Forelimb muscle (tissue), 1 donor: ENCODE measurements around the gene PPL. TPM values are rescaled to one million over a fixed set of nuclear protein-coding genes. Genes with fewer than 3 reads are reported as not detected.
A peak's percentile ranks its signal among the peaks of the same experiment; 100 is the strongest.

ENCODE experiments used
- DNase-seq: peaks from one replicate; pipeline ENCODE4 v3.0.0-alpha.2; 2013; ENCODE audit warnings: low read depth
- polyA plus RNA-seq: library from polyadenylated mRNA; unstranded; fragments of 120-200 nt; gene quantifications from one replicate; pipeline ENCODE4 v1.2.1, GENCODE V29; 2013; ENCODE audit not compliant: insufficient read length

Gene PPL
- polyA plus RNA-seq, 1 donor = 1.1 TPM

DNA sequence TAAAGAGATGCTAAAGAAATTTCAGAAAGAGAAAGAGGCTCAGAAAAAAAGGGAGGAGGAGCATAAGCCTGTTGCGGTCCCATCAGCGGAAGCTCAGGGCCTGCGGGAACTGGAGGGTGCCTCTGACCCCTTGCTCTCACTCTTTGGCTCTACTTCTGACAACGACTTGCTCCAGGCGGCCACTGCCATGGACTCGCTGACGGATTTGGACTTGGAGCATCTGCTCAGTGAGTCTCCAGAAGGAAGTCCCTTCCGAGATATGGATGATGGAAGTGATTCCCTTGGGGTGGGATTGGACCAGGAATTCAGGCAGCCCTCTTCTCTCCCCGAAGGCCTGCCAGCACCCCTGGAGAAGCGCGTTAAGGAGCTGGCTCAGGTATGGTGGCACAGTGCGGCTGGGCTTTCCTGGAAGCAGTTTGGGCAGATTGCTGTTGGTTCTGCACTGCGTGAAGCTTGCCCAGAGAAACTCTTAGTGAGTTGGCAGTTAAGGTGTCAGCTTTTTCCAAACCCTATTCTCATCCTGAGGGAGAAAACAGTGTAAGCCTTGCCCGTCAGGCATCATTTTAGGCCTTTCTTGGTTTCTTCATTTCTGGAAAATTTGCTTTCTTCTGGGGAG is 76.1 kb downstream of the PPL start:
- no peak for DNase-seq

DNA sequence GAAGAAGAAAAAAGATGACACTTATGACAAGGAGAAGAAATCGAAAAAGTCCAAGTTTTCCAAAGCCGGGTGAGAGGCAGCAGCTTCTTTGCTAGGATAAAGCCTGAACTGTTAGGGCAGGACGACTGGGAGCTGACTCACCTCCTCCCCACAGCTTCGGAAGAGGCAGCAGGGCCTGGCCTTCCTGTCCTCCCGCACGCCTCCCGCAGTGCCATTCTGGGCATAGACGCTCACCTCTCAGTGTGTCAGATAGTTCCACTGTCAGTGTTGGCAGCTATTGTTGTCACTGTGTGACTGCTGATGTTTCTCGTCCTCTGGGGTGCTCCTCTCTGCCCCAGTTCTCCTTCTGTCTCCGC is 77.1 kb downstream of the PPL start:
- no peak for DNase-seq

DNA sequence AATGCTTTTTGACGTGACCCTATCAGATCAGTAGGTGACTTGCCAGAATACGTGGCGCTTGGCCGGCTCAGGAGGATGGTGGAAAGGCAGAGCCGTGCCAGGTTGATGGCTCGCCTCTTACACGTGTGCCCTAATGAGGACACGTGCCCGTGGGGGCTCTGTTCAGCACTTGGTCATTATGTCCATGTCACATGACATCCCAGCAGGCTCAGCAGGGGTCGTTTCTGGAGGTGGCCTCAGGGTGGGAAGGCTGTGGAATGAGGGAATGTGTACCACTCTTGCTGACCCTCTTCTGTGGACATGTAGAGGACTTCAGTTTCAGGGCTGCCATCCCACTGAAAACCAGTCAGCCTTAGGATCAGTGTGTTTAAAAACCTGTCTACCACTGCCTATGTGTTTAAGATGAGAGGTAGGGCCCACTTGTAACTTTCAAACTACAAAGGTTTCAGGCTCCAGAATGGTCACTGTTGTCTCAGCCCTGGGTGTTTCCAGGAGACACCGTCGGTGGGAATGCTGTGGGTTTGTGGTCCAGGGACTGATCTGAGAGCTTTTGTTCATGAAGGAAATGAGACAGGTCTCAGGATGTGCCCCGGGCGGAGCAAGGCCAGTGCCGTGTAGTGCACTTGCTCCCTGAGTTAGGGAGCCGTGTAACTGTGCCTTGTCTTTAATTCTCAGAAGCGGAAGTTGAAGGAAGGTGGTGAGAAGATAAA is 77.6 kb downstream of the PPL start:
- no peak for DNase-seq

DNA sequence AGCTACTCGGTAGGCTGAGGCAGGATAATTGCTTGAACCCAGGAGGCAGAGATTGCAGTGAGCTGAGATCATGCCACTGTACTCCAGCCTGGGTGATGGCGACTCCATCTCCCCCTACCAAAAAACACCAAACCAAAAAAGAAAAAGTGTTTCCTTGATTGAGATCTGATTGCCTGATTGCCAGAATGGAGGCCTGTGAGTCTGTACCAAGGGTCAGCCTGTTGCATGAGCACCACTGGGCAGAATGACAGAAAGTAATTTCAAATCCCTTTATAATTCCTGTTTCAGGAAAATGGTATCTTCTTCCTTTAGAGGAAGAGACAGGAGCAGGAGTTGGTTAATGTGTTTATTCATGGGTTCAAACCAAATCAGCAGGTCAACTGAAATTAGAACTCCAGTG is 81.1 kb downstream of the PPL start:
- no peak for DNase-seq

DNA sequence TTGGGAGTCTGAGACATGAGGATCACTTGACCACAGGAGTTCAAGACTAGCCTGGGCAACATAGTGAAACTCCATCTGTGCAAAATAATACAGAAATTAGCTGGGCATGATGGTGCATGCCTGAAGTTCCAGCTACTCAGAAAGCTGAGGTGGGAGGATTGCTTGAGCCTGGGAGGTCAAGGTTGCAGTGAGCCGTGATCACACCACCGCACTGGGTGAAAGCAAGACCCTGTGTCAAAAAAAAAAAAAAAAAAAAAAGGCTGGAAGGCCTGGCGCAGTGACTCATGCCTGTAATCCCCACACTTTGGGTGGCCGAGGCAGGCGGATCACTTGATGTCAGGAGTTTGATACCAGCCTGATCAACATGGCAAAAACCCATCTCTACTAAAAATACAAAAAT is 81.6 kb downstream of the PPL start:
- no peak for DNase-seq

DNA sequence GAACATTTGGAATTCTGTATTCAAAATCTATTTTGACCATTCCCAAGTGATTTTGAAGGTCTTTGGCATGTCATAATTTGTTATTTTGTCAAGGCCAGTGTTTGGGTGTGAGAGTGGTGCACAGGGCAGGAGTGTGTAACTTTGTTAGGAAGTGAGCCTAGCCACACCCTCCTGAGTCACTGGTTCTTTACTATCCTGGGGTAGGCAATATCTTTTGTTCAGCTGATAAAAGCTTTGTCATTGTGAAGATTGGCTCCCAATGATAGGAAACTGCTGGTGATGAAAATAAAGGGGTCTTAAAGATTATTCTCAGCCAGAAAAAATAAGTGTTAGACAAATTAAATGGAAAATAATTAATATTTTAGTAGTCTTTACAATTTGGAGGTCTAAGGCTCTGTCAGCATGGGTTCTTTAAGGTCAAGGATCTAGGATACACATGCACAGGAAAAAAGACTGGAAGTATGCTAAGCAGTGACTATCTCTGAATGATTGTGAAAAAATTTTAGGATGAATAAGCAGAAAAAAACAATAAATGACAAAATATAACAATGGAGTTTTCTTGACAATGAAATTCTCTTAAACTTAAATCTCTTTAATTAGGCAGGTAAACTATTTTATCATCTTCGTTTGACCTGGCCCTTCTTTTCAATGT is 84.6 kb downstream of the PPL start:
- DNase-seq = no peak

DNA sequence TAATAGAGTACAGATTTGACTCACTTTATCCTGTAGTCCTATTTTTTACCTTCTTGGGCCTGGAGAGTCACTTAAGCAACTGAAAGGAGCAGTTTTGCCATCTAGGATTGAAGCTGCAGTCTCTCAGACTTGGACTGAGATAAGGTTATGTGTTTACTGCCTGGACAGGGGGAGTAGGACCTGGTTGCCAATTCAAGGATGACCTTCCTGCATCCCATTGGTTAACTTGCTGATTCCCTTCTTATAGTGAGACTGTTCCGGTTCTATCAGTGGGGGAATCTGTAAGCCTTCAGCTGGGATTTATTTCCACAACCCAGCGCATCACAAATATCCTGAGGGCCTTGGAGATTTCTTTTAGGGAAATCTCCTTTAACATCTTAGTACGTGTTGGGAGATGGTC is 86.7 kb downstream of the PPL start:
- DNase-seq = no peak

DNA sequence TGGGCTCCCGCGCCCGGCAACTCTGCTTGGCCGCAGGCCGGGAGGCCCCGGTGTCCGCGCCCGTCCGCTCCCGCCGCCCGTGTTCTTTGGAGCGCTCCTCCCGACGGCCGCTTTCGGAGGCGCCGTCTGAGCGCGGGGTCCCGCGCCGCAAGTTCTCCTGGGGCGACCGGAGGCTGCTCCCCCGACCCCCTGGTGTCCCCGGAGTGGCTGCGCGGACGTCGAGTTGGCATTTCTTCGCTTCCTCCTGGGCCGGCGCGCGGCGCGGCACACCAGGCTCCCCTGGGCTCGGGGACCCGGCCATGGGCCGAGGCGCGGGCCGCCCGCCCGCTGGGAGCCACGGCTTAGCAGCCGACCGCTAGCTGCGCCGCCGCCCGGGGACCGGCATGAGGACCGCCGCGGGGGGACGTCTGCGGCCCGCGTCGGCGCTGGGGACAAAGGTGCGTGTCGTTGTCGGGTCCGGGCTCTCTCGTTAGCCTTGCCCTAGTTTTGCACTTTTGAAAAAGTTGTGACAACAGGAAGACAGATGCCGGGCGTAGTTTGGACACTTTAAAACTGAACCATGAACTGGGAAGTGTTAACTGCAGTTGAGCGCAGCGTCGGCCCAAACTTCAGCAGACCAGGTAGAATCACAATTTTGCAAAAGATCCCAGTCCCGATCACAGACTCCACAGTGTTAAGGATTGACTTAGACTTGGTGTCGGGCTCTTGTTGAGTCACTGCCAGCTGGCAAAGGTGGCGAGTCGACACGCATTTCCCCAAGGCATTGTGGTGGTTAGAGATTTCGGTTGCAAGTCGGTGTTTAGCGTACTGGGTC is 89.0 kb downstream of the PPL start:
- no peak for DNase-seq

DNA sequence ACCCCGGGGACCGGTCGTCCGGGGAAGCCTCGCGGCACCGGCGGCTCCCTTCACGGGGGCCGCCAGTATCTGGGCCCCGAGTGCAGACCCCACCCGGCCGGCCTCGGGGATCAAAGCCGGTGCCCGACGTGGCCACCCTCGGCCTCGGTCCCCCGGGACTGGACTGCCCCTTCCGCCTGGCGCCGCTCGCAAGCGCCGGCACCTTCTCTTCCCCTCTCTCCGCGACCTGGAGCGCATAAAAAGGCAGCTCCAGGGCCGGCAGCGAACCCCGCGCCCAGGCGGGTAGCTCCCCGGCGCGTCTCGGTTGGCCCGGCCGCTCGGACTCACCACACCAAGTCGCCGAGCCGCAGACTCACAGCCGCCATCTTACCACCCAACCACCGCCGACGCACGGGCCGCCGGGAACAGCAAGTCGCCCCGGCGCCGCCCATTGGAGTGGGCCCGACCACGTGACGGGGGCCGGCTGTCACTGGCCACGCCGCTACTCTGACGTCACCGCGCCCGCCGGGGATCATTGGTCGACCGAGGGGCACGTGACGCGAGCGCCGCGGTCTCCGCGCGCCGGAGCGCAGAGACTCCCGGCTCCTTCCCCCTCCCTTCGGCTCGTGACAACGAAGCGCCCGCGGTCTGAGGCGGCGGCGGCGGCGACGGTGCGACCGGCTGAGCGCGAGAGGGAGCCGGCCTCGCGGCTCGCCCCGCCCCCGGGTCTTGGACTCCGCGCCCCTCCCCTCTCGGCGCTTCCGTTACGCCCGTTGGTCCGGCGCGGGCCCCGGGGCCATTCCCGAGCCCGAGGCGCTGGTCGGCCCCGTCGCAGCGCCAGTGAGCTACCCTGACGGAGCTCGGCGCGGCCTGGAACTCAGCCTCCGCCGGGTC is 89.8 kb downstream of the PPL start, which contains the start of the genes GLYR1 and UBN1:
TSS of gene GLYR1 (minus strand) at position 388 of the 873 bp plus-strand sequence. CDS start at position 365, 23 bp downstream.
TSS of gene UBN1 (plus strand) at position 581 of the 873 bp plus-strand sequence. CDS start 5,437 bp downstream, outside the sequence.
- DNase-seq = peak; percentile 82

DNA sequence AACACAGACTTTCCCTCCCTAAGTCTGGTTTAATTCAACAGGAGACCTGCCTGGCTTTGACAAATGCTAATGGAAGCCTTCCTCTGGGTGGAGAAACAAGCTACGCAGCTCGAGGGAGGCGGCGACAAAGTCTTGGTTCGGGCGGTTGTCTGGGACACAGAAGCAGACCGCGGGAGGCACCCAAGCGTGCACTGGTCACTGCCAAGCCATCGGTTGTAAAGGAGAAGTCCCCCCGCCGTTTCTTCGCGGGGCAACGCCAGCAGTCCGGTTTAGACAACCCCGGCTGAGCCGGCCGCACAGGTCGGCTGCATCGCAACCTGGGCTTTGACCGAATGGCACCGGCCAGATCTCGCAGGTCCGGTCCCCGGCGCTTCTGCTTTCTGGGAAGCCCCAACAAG is 90.4 kb downstream of the PPL start:
- DNase-seq = no peak

DNA sequence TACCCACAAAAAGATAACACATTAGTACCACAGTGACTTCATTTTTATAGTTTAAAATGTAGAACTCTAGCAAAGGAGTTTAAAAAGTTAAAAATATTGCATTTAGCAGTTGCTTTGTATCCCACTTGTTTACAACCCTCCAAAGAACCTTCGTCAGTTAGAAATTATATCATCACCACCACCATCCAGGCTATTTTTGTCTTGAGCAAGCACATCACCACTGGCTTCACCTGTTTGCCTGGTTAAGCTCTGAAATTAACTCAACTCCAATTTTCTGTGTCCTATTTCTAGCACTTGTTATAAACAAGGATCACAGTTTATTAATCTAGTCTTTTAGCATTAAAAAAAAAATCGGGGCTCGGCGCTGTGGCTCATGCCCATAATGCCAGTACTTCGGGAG is 96.0 kb downstream of the PPL start:
- DNase-seq = no peak

DNA sequence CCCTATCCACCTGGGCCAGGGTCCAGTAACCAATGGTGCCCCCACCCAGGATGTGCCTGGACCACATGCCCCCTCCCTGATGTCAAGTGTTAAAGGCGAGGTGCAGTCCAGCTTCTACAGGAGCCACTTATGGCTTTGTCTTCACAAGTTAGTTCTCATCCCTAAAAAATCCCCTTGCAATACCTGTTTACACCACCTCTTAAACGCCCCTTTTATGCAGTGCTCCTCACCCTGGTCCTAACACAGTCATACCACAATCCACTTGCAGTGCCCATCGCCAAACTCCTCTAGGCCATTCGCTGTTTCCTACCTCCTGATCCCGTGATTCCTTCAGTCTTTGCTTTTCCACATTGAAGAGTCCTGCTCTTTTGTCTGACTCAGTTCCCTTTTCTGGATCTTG is 97.0 kb downstream of the PPL start:
- DNase-seq = no peak

DNA sequence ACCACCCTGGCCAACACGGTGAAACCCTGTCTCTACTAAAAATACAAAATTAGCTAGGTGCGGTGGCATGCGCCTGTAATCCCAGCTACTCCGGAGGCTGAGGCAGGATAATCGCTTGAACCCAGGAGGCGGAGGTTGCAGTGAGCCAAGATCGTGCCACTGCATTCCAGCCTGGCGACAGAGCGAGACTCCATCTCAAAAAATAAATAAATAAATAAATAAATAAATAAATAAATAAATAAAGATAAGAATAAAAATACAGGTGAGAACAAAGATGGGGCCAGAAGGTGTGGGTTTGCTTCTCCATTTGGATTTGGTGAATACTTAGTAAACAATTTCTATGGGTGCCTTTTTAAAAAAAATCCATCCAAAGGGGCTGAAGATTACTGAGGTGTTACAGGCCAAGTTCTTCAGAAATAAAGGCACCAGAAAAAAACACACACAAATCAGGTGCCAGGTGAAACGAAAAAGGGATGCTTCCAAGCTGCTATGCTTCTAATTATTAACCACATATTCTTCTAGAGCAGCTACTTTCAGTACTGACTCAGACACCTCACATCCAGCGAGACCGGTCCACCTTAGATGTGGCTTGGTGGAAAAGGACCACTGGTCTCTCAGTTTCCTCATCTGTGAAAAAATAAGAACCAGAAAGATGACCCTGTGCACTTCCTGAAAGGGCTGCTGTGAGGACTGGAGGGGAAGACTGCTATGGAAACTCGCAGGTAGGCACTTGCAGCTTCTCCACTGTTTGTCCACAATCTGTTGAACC is 99.0 kb downstream of the PPL start:
- DNase-seq = no peak

DNA sequence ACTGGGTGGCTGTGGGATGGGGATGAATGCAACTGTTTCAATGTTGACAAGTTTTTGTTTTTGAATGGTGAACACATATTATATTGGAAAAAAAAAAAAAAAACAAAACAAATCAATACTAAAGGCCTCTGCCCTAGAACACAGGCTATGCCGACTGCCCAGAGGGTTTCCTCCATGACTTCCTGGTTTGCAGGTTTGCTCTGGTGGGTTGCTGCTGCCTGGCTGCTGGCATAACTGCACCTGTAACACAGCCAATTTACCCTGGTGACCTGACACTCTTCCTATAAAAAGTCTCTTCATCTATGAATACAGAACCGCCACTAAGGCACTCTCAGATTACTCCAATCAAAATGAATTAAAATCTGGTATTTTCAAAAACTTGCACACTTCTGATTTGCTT is 100.2 kb downstream of the PPL start:
- no peak for DNase-seq

DNA sequence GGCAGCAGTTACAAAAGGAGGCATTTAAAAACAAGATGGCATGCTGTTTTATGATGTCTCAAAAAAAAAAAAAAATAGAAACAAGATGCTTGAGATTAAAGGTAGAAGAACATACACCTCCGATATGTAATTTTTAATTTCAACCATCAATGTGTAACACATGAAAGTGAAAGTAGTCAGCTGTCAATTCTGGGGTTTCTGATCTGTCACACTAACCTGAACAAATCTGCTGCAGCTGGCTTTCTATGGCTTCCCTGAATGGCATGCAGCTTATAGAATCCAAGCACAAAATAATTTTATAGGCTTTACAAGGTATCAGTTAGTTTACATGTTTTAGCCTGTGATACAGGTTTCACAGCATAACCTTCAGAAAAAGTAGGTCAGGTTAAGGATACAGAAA is 103.4 kb downstream of the PPL start:
- no peak for DNase-seq

DNA sequence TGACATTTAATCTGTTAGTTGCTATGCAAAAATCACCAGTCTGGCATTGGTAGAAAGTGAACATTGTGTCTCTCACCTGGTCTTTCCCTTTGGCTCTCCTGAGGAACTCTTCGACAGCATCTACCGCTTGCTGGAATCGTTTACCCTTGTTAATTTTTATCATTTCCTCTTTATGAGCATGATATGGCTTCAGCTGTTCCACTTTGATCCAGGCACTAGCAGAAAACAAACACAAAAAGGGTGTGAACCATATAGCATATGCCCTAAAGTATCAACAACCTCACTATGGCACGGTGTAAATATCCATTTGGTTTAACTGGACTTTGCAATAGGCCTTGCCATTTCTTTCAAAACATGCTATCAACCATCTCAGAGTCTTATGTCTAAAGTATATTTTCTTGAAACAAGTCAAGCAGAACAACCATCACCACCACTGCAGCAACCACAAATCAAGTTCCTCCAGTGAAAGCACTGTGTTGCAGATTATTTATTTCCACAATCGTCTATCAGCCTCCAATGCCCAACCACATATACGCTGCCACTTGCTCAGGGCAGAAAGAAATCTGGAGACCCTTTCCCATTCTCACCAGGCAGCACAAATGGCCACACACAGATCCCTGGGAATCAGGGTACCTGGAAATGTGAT is 104.1 kb downstream of the PPL start:
- DNase-seq = no peak
